ENCODE data around the gene CTU2.

The CTU2 gene

DNA sequence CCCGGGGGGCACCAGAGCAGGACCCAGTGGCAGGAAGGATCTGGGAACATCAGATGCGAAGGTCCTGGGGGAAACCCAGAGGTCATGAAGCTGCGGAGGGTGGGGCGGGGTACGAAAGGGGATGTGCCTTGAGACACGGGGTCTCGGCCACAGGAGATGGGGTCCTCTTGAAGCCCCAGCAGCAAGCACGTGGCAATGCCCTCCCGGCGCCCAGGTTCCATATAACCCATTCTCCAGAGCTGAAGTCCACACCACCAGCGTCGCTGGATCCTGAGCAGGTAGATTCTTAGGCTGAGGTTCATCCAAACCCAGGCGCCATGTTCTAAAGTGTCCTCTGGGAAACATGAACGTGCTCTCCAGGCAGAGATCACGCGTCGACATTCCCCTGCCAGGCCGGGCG, 57.8 kb downstream of the CTU2 start:
- no peak for DNase-seq

GRCh38 chr16:88764913-88765349, 58.6 kb downstream of the CTU2 start:
- DNase-seq: no peak
